ENCODE measurements around the gene NEK7. TPM values are rescaled to one million over a fixed set of nuclear protein-coding genes. Genes with fewer than 3 reads are reported as not detected.

Gene NEK7
- total RNA-seq, 2 experiments from 2014 or later = 14.9 to 25.6 TPM

DNA sequence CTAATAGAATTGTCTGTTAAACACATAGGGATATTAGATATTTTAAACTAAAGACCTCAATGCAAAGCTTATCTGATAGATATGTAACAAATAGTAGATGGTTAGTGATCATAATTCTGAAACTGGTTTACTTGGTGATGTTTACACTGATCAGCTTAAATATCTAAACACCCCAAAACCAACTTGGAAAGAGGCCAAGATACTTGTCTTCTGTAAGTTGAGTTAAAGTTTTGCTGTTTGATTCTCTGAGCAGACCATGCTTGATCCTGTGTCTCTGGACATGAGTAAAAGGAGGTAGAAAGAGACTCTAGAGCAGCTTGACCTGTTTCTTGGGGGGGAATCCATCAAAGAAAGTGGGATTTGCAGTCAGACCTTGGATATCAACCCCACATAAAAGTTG is 107.5 kb downstream of the NEK7 start:
- Histone ChIP-seq H3K4me2 (ENCODE audit: low read length) (no peak overlapping the region), H3K9me2 (ENCODE audit: insufficient read depth, low read length) (no peaks in the 10 kb centered on the region), H3K36me3 (ENCODE audit: insufficient read depth, low read length) (no peaks in the 10 kb centered on the region), H4K20me1 (ENCODE audit: insufficient read depth, low read length) (no peaks in the 10 kb centered on the region), H2AFZ (ENCODE audit: low read length) (no peak overlapping the region), H3K4me1 (ENCODE audit: insufficient read depth, low read length, poor library complexity, severe bottlenecking) (no peaks in the 10 kb centered on the region), H3K4me3 (ENCODE audit: low read depth, low read length, poor library complexity, severe bottlenecking) (no peak overlapping the region), H3K79me2 (ENCODE audit: insufficient read depth, low read depth, low read length) (no peaks in the 10 kb centered on the region), H3K9me3 (ENCODE audit: low read length) (no peaks in the 10 kb centered on the region), H3K27ac (ENCODE audit: low read depth, low read length, poor library complexity, severe bottlenecking) (no peak overlapping the region)
- ChIA-PET POLR2A (interaction anchor here (0.9 to 1.3 kb wide), 3 partner anchors 11 to 19 kb away, joined by 3 to 4 read pairs (median 3); no protein-coding TSS in a partner anchor), CTCF (ENCODE audit: unreplicated experiment) (interaction anchor here (1.0 kb wide), 1 partner anchor 19 kb away, joined by 3 read pairs; no protein-coding TSS in a partner anchor)
- no peak for DNase-seq (ENCODE audit: low spot score)
- intact Hi-C loops (cut with micrococcal nuclease; ENCODE audit: unreplicated experiment) = no loop called here
- TF ChIP-seq, protein P1, sequence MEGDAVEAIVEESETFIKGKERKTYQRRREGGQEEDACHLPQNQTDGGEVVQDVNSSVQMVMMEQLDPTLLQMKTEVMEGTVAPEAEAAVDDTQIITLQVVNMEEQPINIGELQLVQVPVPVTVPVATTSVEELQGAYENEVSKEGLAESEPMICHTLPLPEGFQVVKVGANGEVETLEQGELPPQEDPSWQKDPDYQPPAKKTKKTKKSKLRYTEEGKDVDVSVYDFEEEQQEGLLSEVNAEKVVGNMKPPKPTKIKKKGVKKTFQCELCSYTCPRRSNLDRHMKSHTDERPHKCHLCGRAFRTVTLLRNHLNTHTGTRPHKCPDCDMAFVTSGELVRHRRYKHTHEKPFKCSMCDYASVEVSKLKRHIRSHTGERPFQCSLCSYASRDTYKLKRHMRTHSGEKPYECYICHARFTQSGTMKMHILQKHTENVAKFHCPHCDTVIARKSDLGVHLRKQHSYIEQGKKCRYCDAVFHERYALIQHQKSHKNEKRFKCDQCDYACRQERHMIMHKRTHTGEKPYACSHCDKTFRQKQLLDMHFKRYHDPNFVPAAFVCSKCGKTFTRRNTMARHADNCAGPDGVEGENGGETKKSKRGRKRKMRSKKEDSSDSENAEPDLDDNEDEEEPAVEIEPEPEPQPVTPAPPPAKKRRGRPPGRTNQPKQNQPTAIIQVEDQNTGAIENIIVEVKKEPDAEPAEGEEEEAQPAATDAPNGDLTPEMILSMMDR (conservative IDR thresholded peaks at IDR 0.05; ENCODE audit: low read length) = no peak
- no peak for TF ChIP-seq EZH2phosphoT487 (IDR thresholded peaks at IDR 0.05; ENCODE audit: borderline replicate concordance, low read depth, low read length)
- no TSS peak for BruUV-seq (replicated peaks)

- intact Hi-C loops (cut with micrococcal nuclease; ENCODE audit: unreplicated experiment) = no loop called here
- Histone ChIP-seq H2AFZ (ENCODE audit: low read length) (no peak overlapping the region), H3K4me1 (ENCODE audit: insufficient read depth, low read length, poor library complexity, severe bottlenecking) (no peaks in the 10 kb centered on the region), H3K4me3 (ENCODE audit: low read depth, low read length, poor library complexity, severe bottlenecking) (no peak overlapping the region), H3K9me3 (ENCODE audit: low read length) (no peaks in the 10 kb centered on the region), H3K27ac (ENCODE audit: low read depth, low read length, poor library complexity, severe bottlenecking) (no peak overlapping the region), H3K9me2 (ENCODE audit: insufficient read depth, low read length) (no peaks in the 10 kb centered on the region), H3K79me2 (ENCODE audit: insufficient read depth, low read depth, low read length) (no peaks in the 10 kb centered on the region), H3K4me2 (ENCODE audit: low read length) (no peak overlapping the region), H4K20me1 (ENCODE audit: insufficient read depth, low read length) (no peaks in the 10 kb centered on the region), H3K36me3 (ENCODE audit: insufficient read depth, low read length) (no peaks in the 10 kb centered on the region)
- no TSS peak for BruUV-seq (replicated peaks)
- no peak for DNase-seq (ENCODE audit: low spot score)
- ChIA-PET POLR2A (interaction anchor here (0.9 to 1.3 kb wide), 4 partner anchors 11 to 34 kb away, joined by 3 to 4 read pairs (median 3); no protein-coding TSS in a partner anchor), CTCF (ENCODE audit: unreplicated experiment) (interaction anchor here (1.0 kb wide), 1 partner anchor 20 kb away, joined by 3 read pairs; no protein-coding TSS in a partner anchor)
- no peak for TF ChIP-seq EZH2phosphoT487 (IDR thresholded peaks at IDR 0.05; ENCODE audit: borderline replicate concordance, low read depth, low read length)
- TF ChIP-seq, protein P1 (conservative IDR thresholded peaks at IDR 0.05; ENCODE audit: low read length) = no peak
Observed at GRCh38 chr1:198265073-198265661, 108.4 kb downstream of the NEK7 start.

DNA sequence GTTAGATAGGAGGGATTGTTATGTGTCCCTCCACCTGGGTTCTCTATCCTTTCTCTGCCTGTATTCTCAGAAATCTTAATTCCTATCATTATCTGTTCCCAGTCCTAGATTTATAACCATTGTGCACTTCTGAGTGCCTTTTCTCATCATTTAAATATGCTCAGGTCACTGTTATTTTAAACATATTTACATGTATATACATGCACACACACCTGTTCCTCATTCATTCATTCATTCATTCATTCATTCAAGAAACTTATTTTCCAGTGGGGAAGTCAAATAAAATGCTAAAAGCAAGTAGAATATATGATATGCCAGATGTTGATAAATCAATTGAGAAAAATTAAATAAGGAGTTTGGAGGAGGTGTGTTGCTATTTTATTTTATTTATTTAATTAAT is 110.3 kb downstream of the NEK7 start:
- H3K79me2 ChIP-seq (ENCODE audit: insufficient read depth, low read depth, low read length) = no peaks in the 10 kb centered on the region
- no peak overlapping the region for H2AFZ ChIP-seq (ENCODE audit: low read length)
- no peak overlapping the region for H3K4me2 ChIP-seq (ENCODE audit: low read length)
- H3K27ac ChIP-seq (ENCODE audit: low read depth, low read length, poor library complexity, severe bottlenecking) = no peak overlapping the region
- H4K20me1 ChIP-seq (ENCODE audit: insufficient read depth, low read length) = no peaks in the 10 kb centered on the region
- H3K9me2 ChIP-seq (ENCODE audit: insufficient read depth, low read length) = no peaks in the 10 kb centered on the region
- no peak for DNase-seq (ENCODE audit: low spot score)
- intact Hi-C loops (cut with micrococcal nuclease; ENCODE audit: unreplicated experiment) = no loop called here
- TF ChIP-seq, protein P1 (conservative IDR thresholded peaks at IDR 0.05; ENCODE audit: low read length) = no peak
- H3K4me3 ChIP-seq (ENCODE audit: low read depth, low read length, poor library complexity, severe bottlenecking) = no peak overlapping the region
- POLR2A ChIA-PET = no interaction called here
- no TSS peak for BruUV-seq (replicated peaks)
- H3K9me3 ChIP-seq (ENCODE audit: low read length) = no peaks in the 10 kb centered on the region
- H3K36me3 ChIP-seq (ENCODE audit: insufficient read depth, low read length) = no peaks in the 10 kb centered on the region
- CTCF ChIA-PET (ENCODE audit: unreplicated experiment) = no interaction called here
- H3K4me1 ChIP-seq (ENCODE audit: insufficient read depth, low read length, poor library complexity, severe bottlenecking) = no peaks in the 10 kb centered on the region

All from OCI-LY7 (cell line).